HepG2 (cell line): ENCODE measurements around the gene PLEKHN1.

ENCODE experiments used
- ARID3A ChIP-seq: IDR thresholded peaks from 2 replicates; pipeline ENCODE4 v1.6.1; 2012; ENCODE audit warnings: low read depth, low read length, improper control_type of control experiment
- CTCF ChIP-seq: sonication (generic); formaldehyde crosslinking; IDR thresholded peaks from 2 replicates; pipeline ENCODE4 v1.5.0; 2020; ENCODE audit warnings: mild to moderate bottlenecking, missing genetic modification reagents, moderate library complexity
- KAT8 ChIP-seq: IDR thresholded peaks from 2 replicates; pipeline ENCODE4 v1.6.1; 2016; ENCODE audit warnings: missing genetic modification reagents, missing compliant biosample characterization
- KDM4B ChIP-seq: sonication (generic); formaldehyde crosslinking; IDR thresholded peaks from 2 replicates; pipeline ENCODE4 v1.4.0; 2020; ENCODE audit warnings: missing genetic modification reagents
- PATZ1 ChIP-seq: sonication (generic); formaldehyde crosslinking; IDR thresholded peaks from 2 replicates; pipeline ENCODE4 v1.4.0; 2020; ENCODE audit warnings: missing genetic modification reagents
- PLRG1 ChIP-seq: fragments of 450-650 bp; conservative IDR thresholded peaks from 2 replicates; pipeline ENCODE4 v1.6.1; 2016
- REST ChIP-seq, 2 experiments: IDR thresholded peaks; 2 replicates each; pipeline ENCODE4 v1.6.1; 2011 to 2012; ENCODE audit warnings: low read length in 2 of 2, borderline replicate concordance in 1 of 2, low read depth in 1 of 2, mild to moderate bottlenecking in 1 of 2, moderate library complexity in 1 of 2
- SMARCC2 ChIP-seq: fragments of 450-650 bp; IDR thresholded peaks from 2 replicates; pipeline ENCODE4 v1.6.1; 2017; ENCODE audit warnings: antibody characterized with exemption, mild to moderate bottlenecking
- SUZ12 ChIP-seq: fragments of 150-350 bp; IDR thresholded peaks from 2 replicates; pipeline ENCODE4 v1.6.1; 2014; ENCODE audit warnings: low read depth, low read length
- ZNF143 ChIP-seq: sonication (generic); formaldehyde crosslinking; IDR thresholded peaks from 2 replicates; pipeline ENCODE4 v1.4.0; 2020; ENCODE audit warnings: missing genetic modification reagents

- TF ChIP-seq REST (IDR thresholded peaks at IDR 0.05; ENCODE audit: borderline replicate concordance in 1 of 2, low read depth in 1 of 2, low read length in 2 of 2) (no peak), SMARCC2 (no peak), PLRG1 (no peak), SUZ12 (no peak), KDM4B (CRISPR knock-in tag) (no peak), CTCF (CRISPR knock-in tag) (peak; percentile 30; the same call in 1 of the 2 replicates), ARID3A (no peak), KAT8 (CRISPR knock-in tag) (peak; percentile 76), ZNF143 (CRISPR knock-in tag) (peak; percentile 18; the same call in 1 of the 2 replicates), PATZ1 (CRISPR knock-in tag) (peak; percentile 52; the same call in 1 of the 2 replicates)
Observed at GRCh38 chr1:1013105-1013921, 47.0 kb downstream of the PLEKHN1 start, which contains the start of gene ISG15.
